SU-DHL-6 (cell line): ENCODE results near the gene PYROXD2.

Experiments
- H2AFZ ChIP-seq: fragments of 200-600 bp; sonication (generic); 2 replicates; pipeline ENCODE4 v1.6.1; 2014; ENCODE audit warnings: low read depth, mild to moderate bottlenecking, moderate library complexity, mixed read lengths, antibody characterized with exemption, low read length; ENCODE audit not compliant: severe bottlenecking
- H3F3A ChIP-seq: fragments of 200-600 bp; shearing (Covaris generic); 2 replicates; pipeline ENCODE4 v1.6.0; 2016; ENCODE audit warnings: antibody characterized with exemption, mild to moderate bottlenecking; ENCODE audit not compliant: insufficient read depth
- H3K27ac ChIP-seq: fragments of 200-600 bp; sonication (generic); 2 replicates; pipeline ENCODE4 v1.5.1; 2016; ENCODE audit warnings: low read depth, mild to moderate bottlenecking, low read length, moderate library complexity, mixed read lengths
- H3K27me3 ChIP-seq: fragments of 200-600 bp; sonication (generic), shearing (Covaris generic); 2 replicates; pipeline ENCODE4 v1.6.0; 2014; ENCODE audit warnings: mild to moderate bottlenecking, low read length
- H3K36me3 ChIP-seq: fragments of 200-600 bp; sonication (generic); 2 replicates; pipeline ENCODE4 v1.6.1; 2014; ENCODE audit warnings: mild to moderate bottlenecking, low read length, mixed read lengths
- H3K4me2 ChIP-seq: fragments of 300-600, 200-600 bp; shearing (Covaris generic), sonication (generic); 2 replicates; pipeline ENCODE4 v1.6.0; 2014; ENCODE audit warnings: low read length, low read depth, mild to moderate bottlenecking; ENCODE audit not compliant: poor library complexity, severe bottlenecking
- H3K4me3 ChIP-seq: fragments of 200-600 bp; sonication (generic); 2 replicates; pipeline ENCODE4 v1.5.1; 2014; ENCODE audit warnings: antibody characterized with exemption, low read length, mild to moderate bottlenecking, mixed read lengths; ENCODE audit not compliant: insufficient read depth, poor library complexity, severe bottlenecking
- H3K79me2 ChIP-seq: fragments of 200-600 bp; sonication (generic); 2 replicates; pipeline ENCODE4 v1.6.1; 2014; ENCODE audit warnings: mild to moderate bottlenecking, low read length, moderate library complexity; ENCODE audit not compliant: insufficient read depth
- H3K9ac ChIP-seq: fragments of 200-600 bp; sonication (generic); 2 replicates; pipeline ENCODE4 v1.7.0; 2014; ENCODE audit warnings: mild to moderate bottlenecking, low read length
- H3K9me2 ChIP-seq: fragments of 200-600 bp; sonication (generic); replicated peaks from 2 replicates; pipeline ENCODE4 v1.6.1; 2014; ENCODE audit warnings: low read length; ENCODE audit not compliant: insufficient read depth
- H3K9me3 ChIP-seq: fragments of 200-600 bp; sonication (generic); 2 replicates; pipeline ENCODE4 v1.6.1; 2014; ENCODE audit warnings: low read length, mixed read lengths; ENCODE audit not compliant: insufficient read depth
- H4K20me1 ChIP-seq: fragments of 200-600 bp; sonication (generic); 2 replicates; pipeline ENCODE4 v1.6.1; 2014; ENCODE audit warnings: low read depth, mild to moderate bottlenecking, antibody characterized with exemption, low read length, moderate library complexity, mixed read lengths
- CTCF ChIP-seq: fragments of 200-600 bp; sonication (generic); IDR thresholded peaks from one replicate; pipeline ENCODE4 v1.5.1; 2017; ENCODE audit warnings: antibody characterized with exemption, mild to moderate bottlenecking, low read length, moderate library complexity; ENCODE audit not compliant: insufficient read depth, poor library complexity, severe bottlenecking
- EZH2phosphoT487 ChIP-seq: fragments of 200-600 bp; sonication (generic), shearing (Covaris generic); conservative IDR thresholded peaks from 2 replicates; pipeline ENCODE4 v1.6.1; 2018; ENCODE audit warnings: mild to moderate bottlenecking, antibody characterized with exemption, low read length, moderate library complexity, mixed read lengths

Gene PYROXD2

GRCh38 chr10:98377001-98377400 is 38.0 kb downstream of the PYROXD2 start:
- Histone ChIP-seq H3K9ac (no peak overlapping the region), H3K4me2 (no peak overlapping the region), H2AFZ (no peak overlapping the region), H3K79me2 (no peaks in the 10 kb centered on the region), H3K27ac (no peak overlapping the region), H3K9me3 (no peaks in the 10 kb centered on the region), H4K20me1 (no peaks in the 10 kb centered on the region), H3K36me3 (no peaks in the 10 kb centered on the region), H3K4me3 (no peak overlapping the region), H3K9me2 (no peaks in the 10 kb centered on the region), H3F3A (no peaks in the 10 kb centered on the region), H3K27me3 (no peaks in the 10 kb centered on the region)
- TF ChIP-seq EZH2phosphoT487 (no peak), CTCF (no peak)

GRCh38 chr10:98376485-98376884 is 38.5 kb downstream of the PYROXD2 start:
- Histone ChIP-seq H3K27me3 (no peaks in the 10 kb centered on the region), H3F3A (no peaks in the 10 kb centered on the region), H3K9ac (no peak overlapping the region), H3K9me2 (no peaks in the 10 kb centered on the region), H3K4me2 (no peak overlapping the region), H3K9me3 (no peaks in the 10 kb centered on the region), H3K79me2 (no peaks in the 10 kb centered on the region), H3K27ac (no peak overlapping the region), H3K36me3 (no peaks in the 10 kb centered on the region), H2AFZ (no peak overlapping the region), H4K20me1 (no peaks in the 10 kb centered on the region), H3K4me3 (no peak overlapping the region)
- TF ChIP-seq CTCF (no peak), EZH2phosphoT487 (no peak)

- no peak overlapping the region for H2AFZ ChIP-seq
- no peaks in the 10 kb centered on the region for H3K27me3 ChIP-seq
- H3K9me2 ChIP-seq: no peaks in the 10 kb centered on the region
- H3K27ac ChIP-seq: no peak overlapping the region
- no peaks in the 10 kb centered on the region for H3K79me2 ChIP-seq
- H3K36me3 ChIP-seq: no peaks in the 10 kb centered on the region
- no peak overlapping the region for H3K4me2 ChIP-seq
- no peaks in the 10 kb centered on the region for H3F3A ChIP-seq
- TF ChIP-seq CTCF (no peak), EZH2phosphoT487 (no peak)
- no peaks in the 10 kb centered on the region for H3K9me3 ChIP-seq
- no peak overlapping the region for H3K4me3 ChIP-seq
- no peaks in the 10 kb centered on the region for H4K20me1 ChIP-seq
- no peak overlapping the region for H3K9ac ChIP-seq
Observed at GRCh38 chr10:98374217-98374985, 40.6 kb downstream of the PYROXD2 start.
